ENCODE results near the gene CENPO.
A peak's percentile ranks its signal among the peaks of the same experiment; 100 is the strongest.

The CENPO gene

GRCh38 chr2:24855726-24856125, 62.5 kb downstream of the CENPO start:
- TF ChIP-seq, protein P1, sequence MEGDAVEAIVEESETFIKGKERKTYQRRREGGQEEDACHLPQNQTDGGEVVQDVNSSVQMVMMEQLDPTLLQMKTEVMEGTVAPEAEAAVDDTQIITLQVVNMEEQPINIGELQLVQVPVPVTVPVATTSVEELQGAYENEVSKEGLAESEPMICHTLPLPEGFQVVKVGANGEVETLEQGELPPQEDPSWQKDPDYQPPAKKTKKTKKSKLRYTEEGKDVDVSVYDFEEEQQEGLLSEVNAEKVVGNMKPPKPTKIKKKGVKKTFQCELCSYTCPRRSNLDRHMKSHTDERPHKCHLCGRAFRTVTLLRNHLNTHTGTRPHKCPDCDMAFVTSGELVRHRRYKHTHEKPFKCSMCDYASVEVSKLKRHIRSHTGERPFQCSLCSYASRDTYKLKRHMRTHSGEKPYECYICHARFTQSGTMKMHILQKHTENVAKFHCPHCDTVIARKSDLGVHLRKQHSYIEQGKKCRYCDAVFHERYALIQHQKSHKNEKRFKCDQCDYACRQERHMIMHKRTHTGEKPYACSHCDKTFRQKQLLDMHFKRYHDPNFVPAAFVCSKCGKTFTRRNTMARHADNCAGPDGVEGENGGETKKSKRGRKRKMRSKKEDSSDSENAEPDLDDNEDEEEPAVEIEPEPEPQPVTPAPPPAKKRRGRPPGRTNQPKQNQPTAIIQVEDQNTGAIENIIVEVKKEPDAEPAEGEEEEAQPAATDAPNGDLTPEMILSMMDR (IDR thresholded peaks at IDR 0.05): no peak
- peak overlapping the region; percentile 74 to 81 for H3K27ac ChIP-seq
- no peak overlapping the region for H3K4me3 ChIP-seq
- DNase-seq (ENCODE audit: low spot score): no peak

DNA sequence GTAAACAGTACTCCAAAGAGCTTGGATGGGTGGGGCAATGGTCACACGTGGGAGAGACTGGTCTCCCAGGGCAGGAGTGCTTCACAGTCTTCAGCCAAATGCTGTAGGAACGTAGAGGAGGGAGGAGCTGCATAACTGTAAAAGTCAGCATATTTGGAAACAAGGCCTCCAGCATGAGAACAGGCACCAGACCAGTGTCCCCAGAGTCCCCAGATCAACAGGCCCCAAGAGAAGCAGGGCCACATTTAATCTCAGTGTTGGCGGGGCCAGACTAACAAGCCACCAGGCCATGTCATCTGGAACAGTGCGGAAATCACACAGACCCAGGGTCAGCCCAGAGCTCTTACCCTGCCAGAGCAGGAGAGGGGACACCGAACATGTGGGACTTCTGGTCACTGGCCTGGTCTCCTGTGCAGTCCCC, 63.6 kb downstream of the CENPO start:
- DNase-seq (ENCODE audit: low spot score): no peak
- H3K27ac ChIP-seq: peak overlapping the region; percentile 74 to 81
- TF ChIP-seq, protein P1 (IDR thresholded peaks at IDR 0.05): no peak
- H3K4me3 ChIP-seq: no peak overlapping the region

DNA sequence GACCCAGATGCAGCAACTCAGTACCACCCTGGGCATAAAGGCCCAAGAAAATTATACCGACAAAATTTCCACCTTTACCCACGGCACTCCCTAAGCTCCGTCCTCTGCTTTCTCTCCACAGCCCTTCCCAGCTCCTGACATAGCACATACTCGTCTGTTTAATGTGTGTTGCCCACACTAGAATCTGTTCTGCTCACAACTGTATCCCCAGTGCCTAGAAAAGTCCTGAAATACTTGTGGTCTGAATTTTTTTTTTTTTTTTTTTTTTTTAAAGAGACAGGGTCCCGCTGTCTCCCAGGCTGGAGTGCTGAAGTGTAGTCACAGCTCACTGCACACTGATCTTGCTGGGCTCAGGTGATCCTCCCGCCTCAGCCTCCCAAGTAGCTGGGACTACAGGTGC, 64.5 kb downstream of the CENPO start:
- no peak overlapping the region for H3K27ac ChIP-seq
- TF ChIP-seq, protein P1 (IDR thresholded peaks at IDR 0.05): no peak
- H3K4me3 ChIP-seq: no peak overlapping the region
- DNase-seq (ENCODE audit: low spot score): no peak

DNA sequence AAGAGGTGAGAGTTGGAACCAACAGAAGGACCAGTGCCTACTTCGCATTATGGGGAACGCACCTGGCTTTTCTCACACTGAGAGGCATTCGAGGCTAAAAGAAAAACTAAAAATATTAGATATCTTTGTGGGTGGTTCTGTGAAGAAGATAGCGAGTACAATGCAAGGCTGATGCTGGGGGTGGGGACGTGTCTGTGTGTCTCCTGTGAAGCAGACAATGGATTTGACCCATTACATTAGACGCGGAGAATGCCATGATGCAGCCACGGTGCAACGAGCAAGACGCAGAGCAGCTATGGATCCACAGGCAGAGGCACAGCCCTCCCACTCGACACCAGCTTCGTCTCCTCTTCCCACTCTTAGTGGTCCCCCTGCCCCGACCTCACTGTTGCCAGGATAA, 65.8 kb downstream of the CENPO start:
- no peak overlapping the region for H3K27ac ChIP-seq
- no peak overlapping the region for H3K4me3 ChIP-seq
- DNase-seq (ENCODE audit: low spot score): no peak
- TF ChIP-seq, protein P1 (IDR thresholded peaks at IDR 0.05): no peak

DNA sequence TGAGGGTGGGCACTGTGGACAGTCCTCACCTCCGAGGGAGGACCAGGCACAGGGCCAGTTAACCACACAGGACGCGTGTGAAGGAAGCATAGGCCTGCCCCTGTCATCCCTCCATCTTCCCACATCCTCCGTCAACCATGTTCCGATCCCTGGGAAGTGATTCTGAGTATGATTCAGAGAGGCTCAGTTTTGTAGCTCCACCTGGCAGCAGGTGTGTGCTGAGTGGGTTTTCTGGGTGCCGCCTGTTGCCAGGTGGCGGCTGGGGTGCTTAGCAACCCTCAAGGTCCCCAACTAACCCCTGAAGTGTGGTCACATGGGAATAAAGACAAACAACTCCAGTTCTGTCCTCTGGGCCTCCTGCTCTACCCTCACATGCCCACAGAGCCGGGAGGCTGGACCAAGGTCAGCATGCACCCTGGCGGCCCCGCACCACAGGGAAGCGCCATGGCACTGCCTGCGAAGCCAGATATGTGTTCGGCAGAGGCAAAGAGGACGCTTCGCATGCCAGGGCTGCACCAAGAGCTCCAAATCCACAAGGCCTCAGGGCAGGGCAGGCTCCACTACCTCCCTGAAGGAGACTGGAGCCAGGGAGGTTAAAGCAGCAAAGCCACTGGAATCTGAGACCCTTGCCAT, 66.9 kb downstream of the CENPO start:
- H3K27ac ChIP-seq: peak overlapping the region in 1 of 2 donors; percentile 12
- no peak overlapping the region for H3K4me3 ChIP-seq
- TF ChIP-seq, protein P1 (IDR thresholded peaks at IDR 0.05): no peak
- DNase-seq (ENCODE audit: low spot score): no peak

DNA sequence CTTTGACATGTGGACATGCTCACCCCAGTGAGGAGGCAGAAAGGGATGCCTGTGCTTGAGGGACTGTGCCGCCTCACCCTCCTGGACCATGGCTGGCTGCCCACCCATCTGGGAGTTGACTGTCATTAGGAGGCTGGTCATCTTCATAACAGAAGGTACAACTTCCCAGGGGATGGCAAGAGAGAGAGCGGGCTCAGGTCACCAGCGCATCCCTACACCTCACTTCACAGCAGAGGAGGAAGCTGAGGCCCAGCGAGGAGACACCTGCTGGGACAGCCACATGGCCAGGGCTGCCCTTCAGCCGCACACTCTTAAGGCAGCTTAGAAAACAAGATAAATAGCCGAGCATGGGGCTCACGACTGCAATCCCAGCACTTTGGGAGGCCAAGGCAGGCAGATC, 67.4 kb downstream of the CENPO start:
- no peak overlapping the region for H3K4me3 ChIP-seq
- H3K27ac ChIP-seq: no peak overlapping the region
- TF ChIP-seq, protein P1 (IDR thresholded peaks at IDR 0.05): no peak
- no peak for DNase-seq (ENCODE audit: low spot score)

DNA sequence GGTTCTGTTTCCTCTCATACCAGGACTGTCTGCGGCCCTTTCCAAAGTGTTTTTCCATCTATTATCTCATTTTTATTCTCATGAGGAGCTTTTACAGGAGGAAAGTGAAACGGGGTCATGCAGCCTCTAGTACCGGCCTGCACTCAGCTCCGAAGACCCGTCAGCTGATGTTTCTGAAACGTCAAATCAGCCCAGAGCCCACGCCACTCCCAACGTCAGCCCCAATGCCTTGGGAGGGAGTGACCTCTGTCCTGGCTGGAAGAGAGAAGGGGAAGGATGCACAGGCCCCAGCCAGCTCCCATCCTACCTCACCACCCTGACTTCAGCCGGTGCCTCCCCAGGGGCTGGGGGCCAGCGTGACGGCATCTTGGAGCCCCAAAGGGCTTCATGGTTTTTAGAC, 68.3 kb downstream of the CENPO start:
- TF ChIP-seq, protein P1 (IDR thresholded peaks at IDR 0.05): no peak
- DNase-seq (ENCODE audit: low spot score): no peak
- Histone ChIP-seq H3K27ac (peak overlapping the region in 1 of 2 donors; percentile 57), H3K4me3 (no peak overlapping the region)
